NK-92 treated with Interleukin-12 subunit alpha and Interleukin-12 subunit beta, amount 100 ng/mL, for 24 hours (cell line): Measurements from ENCODE around the gene CD59.
A peak's percentile ranks its signal among the peaks of the same experiment; 100 is the strongest.

Experiments
- DNase-seq: peaks from one replicate; lab custom pipeline; 2025; lab: John Stamatoyannopoulos, UW

CD59 gene

GRCh38 chr11:33736148-33736812, at the start of gene CD59:
CD59 (minus strand) TSS chr11:33736423; CDS start chr11:33722445, 13,978 bp downstream.
- DNase-seq: no peak

GRCh38 chr11:33785609-33786008, 49.4 kb upstream of the CD59 start:
- DNase-seq: no peak

- DNase-seq: no peak
Observed at GRCh38 chr11:33779849-33780528, 43.8 kb upstream of the CD59 start.

GRCh38 chr11:33778675-33779074, 42.5 kb upstream of the CD59 start:
- DNase-seq: no peak

- DNase-seq: peak; percentile 38
Observed at GRCh38 chr11:33777906-33778305, 41.7 kb upstream of the CD59 start.

- no peak for DNase-seq
Observed at GRCh38 chr11:33775832-33776470, 39.7 kb upstream of the CD59 start.

GRCh38 chr11:33775467-33775807, 39.2 kb upstream of the CD59 start:
- no peak for DNase-seq

- no peak for DNase-seq
Observed at GRCh38 chr11:33774736-33775466, 38.7 kb upstream of the CD59 start.

- DNase-seq: peak; percentile 28
Observed at GRCh38 chr11:33773987-33774735, 37.9 kb upstream of the CD59 start, which contains the start of gene FBXO3. FBXO3 (minus strand) TSS chr11:33774520; CDS start chr11:33774497, 23 bp downstream.

- DNase-seq: no peak
Observed at GRCh38 chr11:33773404-33773986, 37.3 kb upstream of the CD59 start.

GRCh38 chr11:33772870-33773269, 36.6 kb upstream of the CD59 start:
- no peak for DNase-seq

- no peak for DNase-seq
Observed at GRCh38 chr11:33772300-33772699, 36.1 kb upstream of the CD59 start.

GRCh38 chr11:33770236-33770635, 34.0 kb upstream of the CD59 start:
- no peak for DNase-seq

- DNase-seq: no peak
Observed at GRCh38 chr11:33769542-33769941, 33.3 kb upstream of the CD59 start.

- no peak for DNase-seq
Observed at GRCh38 chr11:33767624-33768023, 31.4 kb upstream of the CD59 start.

GRCh38 chr11:33766085-33766484, 29.9 kb upstream of the CD59 start:
- no peak for DNase-seq

GRCh38 chr11:33761471-33761870, 25.2 kb upstream of the CD59 start:
- no peak for DNase-seq

- DNase-seq: no peak
Observed at GRCh38 chr11:33753304-33753967, 17.2 kb upstream of the CD59 start.

GRCh38 chr11:33751878-33752277, 15.7 kb upstream of the CD59 start:
- DNase-seq: no peak

GRCh38 chr11:33747979-33748378, 11.8 kb upstream of the CD59 start:
- no peak for DNase-seq

GRCh38 chr11:33743291-33743690, 7.1 kb upstream of the CD59 start:
- DNase-seq: no peak
